Ishikawa (cell line): Measurements from ENCODE around the gene IL3RA.

Experiments used
- CEBPB ChIP-seq: IDR thresholded peaks from 2 replicates; pipeline ENCODE4 v1.6.1; 2012
- CREB1 ChIP-seq: IDR thresholded peaks from 2 replicates; pipeline ENCODE4 v1.6.1; 2012; ENCODE audit warnings: low read depth
- EGR1 ChIP-seq: IDR thresholded peaks from 2 replicates; pipeline ENCODE4 v1.6.1; 2012
- EP300 ChIP-seq: IDR thresholded peaks from 2 replicates; pipeline ENCODE4 v1.6.1; 2012; ENCODE audit warnings: borderline replicate concordance
- RAD21 ChIP-seq: IDR thresholded peaks from 2 replicates; pipeline ENCODE4 v1.6.1; 2012; ENCODE audit warnings: low read depth
- TAF1 ChIP-seq: IDR thresholded peaks from 2 replicates; pipeline ENCODE4 v1.6.1; 2012; ENCODE audit warnings: low read depth, mild to moderate bottlenecking
- YY1 ChIP-seq: IDR thresholded peaks from 2 replicates; pipeline ENCODE4 v1.6.1; 2012; ENCODE audit warnings: low read depth
- TF ChIP-seq, protein P1 (sequence below): IDR thresholded peaks from 2 replicates; pipeline ENCODE4 v1.6.1; 2012

GRCh38 chrX:1330605-1331004 is 6.0 kb upstream of the IL3RA start:
- TF ChIP-seq YY1 (no peak), EGR1 (no peak), CREB1 (no peak), EP300 (no peak), CEBPB (no peak), RAD21 (no peak), TAF1 (no peak)
- TF ChIP-seq, protein P1, sequence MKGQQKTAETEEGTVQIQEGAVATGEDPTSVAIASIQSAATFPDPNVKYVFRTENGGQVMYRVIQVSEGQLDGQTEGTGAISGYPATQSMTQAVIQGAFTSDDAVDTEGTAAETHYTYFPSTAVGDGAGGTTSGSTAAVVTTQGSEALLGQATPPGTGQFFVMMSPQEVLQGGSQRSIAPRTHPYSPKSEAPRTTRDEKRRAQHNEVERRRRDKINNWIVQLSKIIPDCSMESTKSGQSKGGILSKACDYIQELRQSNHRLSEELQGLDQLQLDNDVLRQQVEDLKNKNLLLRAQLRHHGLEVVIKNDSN, result no peak
